SK-N-SH treated with all-trans-retinoic acid at 6 μM for 48 hours (cell line): ENCODE results near the gene OR56A4.

Experiments
- ATAC-seq: fragments of 200-7000 bp; cut with Tn5 transposase; 3 replicates; pipeline ENCODE4 v1.9.1; 2020; ENCODE audit warnings: mild to moderate bottlenecking, moderate library complexity
- ARNTL ChIP-seq: fragments of 450-650 bp; formaldehyde crosslinking; IDR thresholded peaks from 2 replicates; pipeline ENCODE4 v1.5.0; 2020; ENCODE audit warnings: low read depth, mild to moderate bottlenecking, moderate library complexity, borderline replicate concordance
- BACH2 ChIP-seq: fragments of 250-450 bp; sonication (Bioruptor Pico); IDR thresholded peaks from 2 replicates; pipeline ENCODE4 v1.9.0; 2021; ENCODE audit warnings: mild to moderate bottlenecking, borderline replicate concordance
- CSDC2 ChIP-seq: fragments of 250-450 bp; sonication (Bioruptor Pico); IDR thresholded peaks from 2 replicates; pipeline ENCODE4 v1.5.0; 2020; ENCODE audit warnings: mild to moderate bottlenecking, moderate library complexity
- CSRNP3 ChIP-seq: fragments of 250-450 bp; sonication (Bioruptor Pico); IDR thresholded peaks from 2 replicates; pipeline ENCODE4 v1.5.1; 2021; ENCODE audit warnings: mild to moderate bottlenecking, moderate library complexity
- ESRRG ChIP-seq: fragments of 250-450 bp; sonication (Bioruptor Pico); IDR thresholded peaks from 2 replicates; pipeline ENCODE4 v1.6.1; 2021; ENCODE audit warnings: mild to moderate bottlenecking
- GLIS3 ChIP-seq: fragments of 250-450 bp; sonication (Bioruptor Pico); IDR thresholded peaks from 2 replicates; pipeline ENCODE4 v1.5.0; 2020; ENCODE audit warnings: mild to moderate bottlenecking, moderate library complexity
- ISL1 ChIP-seq: fragments of 250-450 bp; sonication (Bioruptor Pico); IDR thresholded peaks from 2 replicates; pipeline ENCODE4 v2.1.2; 2022; ENCODE audit warnings: mild to moderate bottlenecking, moderate library complexity
- OSR1 ChIP-seq: fragments of 250-450 bp; sonication (Bioruptor Pico); IDR thresholded peaks from 2 replicates; pipeline ENCODE4 v1.8.0; 2022; ENCODE audit warnings: moderate library complexity, mild to moderate bottlenecking, inconsistent platforms
- PATZ1 ChIP-seq: fragments of 250-450 bp; sonication (Bioruptor Pico); IDR thresholded peaks from 2 replicates; pipeline ENCODE4 v1.8.0; 2020; ENCODE audit warnings: mild to moderate bottlenecking, moderate library complexity, borderline replicate concordance
- PPARA ChIP-seq: fragments of 250-450 bp; sonication (Bioruptor Pico); IDR thresholded peaks from 2 replicates; pipeline ENCODE4 v1.5.0; 2020; ENCODE audit warnings: mild to moderate bottlenecking, borderline replicate concordance
- RARB ChIP-seq: fragments of 250-450 bp; sonication (Bioruptor Pico); IDR thresholded peaks from 2 replicates; pipeline ENCODE4 v1.8.0; 2021; ENCODE audit warnings: mild to moderate bottlenecking, moderate library complexity
- SNAI2 ChIP-seq: fragments of 250-450 bp; sonication (Bioruptor Pico); IDR thresholded peaks from 2 replicates; pipeline ENCODE4 v1.5.0; 2020; ENCODE audit warnings: mild to moderate bottlenecking, moderate library complexity
- TCF4 ChIP-seq: fragments of 250-450 bp; sonication (Bioruptor Pico); IDR thresholded peaks from 2 replicates; pipeline ENCODE4 v1.8.0; 2021; ENCODE audit warnings: mild to moderate bottlenecking, moderate library complexity, borderline replicate concordance
- TOX ChIP-seq: fragments of 250-450 bp; sonication (Bioruptor Pico); IDR thresholded peaks from 2 replicates; pipeline ENCODE4 v1.8.0; 2021; ENCODE audit warnings: mild to moderate bottlenecking, moderate library complexity, borderline replicate concordance
- TSHZ2 ChIP-seq: fragments of 250-450 bp; sonication (Bioruptor Pico); IDR thresholded peaks from 2 replicates; pipeline ENCODE4 v1.5.0; 2020; ENCODE audit warnings: mild to moderate bottlenecking, moderate library complexity
- ZC3H10 ChIP-seq: fragments of 250-450 bp; sonication (Bioruptor Pico); IDR thresholded peaks from 2 replicates; pipeline ENCODE4 v1.5.1; 2021; ENCODE audit warnings: mild to moderate bottlenecking, moderate library complexity
- ZFP3 ChIP-seq: fragments of 250-450 bp; sonication (Bioruptor Pico); IDR thresholded peaks from 2 replicates; pipeline ENCODE4 v1.5.0; 2020; ENCODE audit warnings: mild to moderate bottlenecking, moderate library complexity
- ZFP30 ChIP-seq: fragments of 450-650 bp; formaldehyde crosslinking; IDR thresholded peaks from 2 replicates; pipeline ENCODE4 v1.5.0; 2022; ENCODE audit warnings: mild to moderate bottlenecking, moderate library complexity
- ZNF565 ChIP-seq: fragments of 450-650 bp; formaldehyde crosslinking; conservative IDR thresholded peaks from 2 replicates; pipeline ENCODE4 v1.5.0; 2020; ENCODE audit warnings: low read depth, mild to moderate bottlenecking, moderate library complexity
- ZNF8 ChIP-seq: fragments of 450-650 bp; formaldehyde crosslinking; IDR thresholded peaks from 2 replicates; pipeline ENCODE4 v1.5.0; 2020; ENCODE audit warnings: mild to moderate bottlenecking, moderate library complexity

The OR56A4 gene

GRCh38 chr11:5973530-5973929 lies 33.2 kb downstream of the OR56A4 start:
- ATAC-seq, result no peak
- TF ChIP-seq ZNF565 (CRISPR knock-in tag) (no peak), ARNTL (CRISPR knock-in tag) (no peak), TOX (CRISPR knock-in tag) (no peak), CSDC2 (CRISPR knock-in tag) (no peak), ZNF8 (CRISPR knock-in tag) (no peak), BACH2 (no peak), PATZ1 (CRISPR knock-in tag) (no peak), SNAI2 (CRISPR knock-in tag) (no peak), TSHZ2 (CRISPR knock-in tag) (no peak), TCF4 (no peak), GLIS3 (CRISPR knock-in tag) (no peak), ESRRG (CRISPR knock-in tag) (no peak), ZC3H10 (CRISPR knock-in tag) (no peak), OSR1 (no peak), CSRNP3 (CRISPR knock-in tag) (no peak), ISL1 (no peak)

GRCh38 chr11:5968394-5968793 lies 38.4 kb downstream of the OR56A4 start, which contains the start of gene OR56A5:
Gene OR56A5 (minus strand): TSS chr11:5968494. CDS start chr11:5968494, 0 bp downstream.
- no peak for ATAC-seq
- TF ChIP-seq OSR1 (no peak), CSRNP3 (CRISPR knock-in tag) (no peak), CSDC2 (CRISPR knock-in tag) (no peak)

GRCh38 chr11:5967708-5968107 lies 39.0 kb downstream of the OR56A4 start:
- no peak for ATAC-seq
- no peak for TF ChIP-seq TCF4
- TF ChIP-seq CSRNP3 (CRISPR knock-in tag), result no peak
- no peak for TF ChIP-seq TOX (CRISPR knock-in tag)
- TF ChIP-seq ZFP30 (CRISPR knock-in tag), result no peak
- TF ChIP-seq PATZ1 (CRISPR knock-in tag), result no peak
- no peak for TF ChIP-seq BACH2
- TF ChIP-seq OSR1, result no peak

GRCh38 chr11:5966958-5967357 lies 39.8 kb downstream of the OR56A4 start:
- no peak for ATAC-seq
- no peak for TF ChIP-seq SNAI2 (CRISPR knock-in tag)
- no peak for TF ChIP-seq PPARA (CRISPR knock-in tag)
- no peak for TF ChIP-seq ZFP30 (CRISPR knock-in tag)
- TF ChIP-seq TSHZ2 (CRISPR knock-in tag), result no peak
- TF ChIP-seq GLIS3 (CRISPR knock-in tag), result no peak
- no peak for TF ChIP-seq RARB (CRISPR knock-in tag)
- no peak for TF ChIP-seq ZFP3 (CRISPR knock-in tag)
- TF ChIP-seq ARNTL (CRISPR knock-in tag), result no peak
- TF ChIP-seq CSRNP3 (CRISPR knock-in tag), result no peak
- no peak for TF ChIP-seq ZNF8 (CRISPR knock-in tag)
